Measurements from ENCODE around the gene GPR42. TPM values are rescaled to one million over a fixed set of nuclear protein-coding genes. Genes with fewer than 3 reads are reported as not detected.

GPR42 gene, protein sequence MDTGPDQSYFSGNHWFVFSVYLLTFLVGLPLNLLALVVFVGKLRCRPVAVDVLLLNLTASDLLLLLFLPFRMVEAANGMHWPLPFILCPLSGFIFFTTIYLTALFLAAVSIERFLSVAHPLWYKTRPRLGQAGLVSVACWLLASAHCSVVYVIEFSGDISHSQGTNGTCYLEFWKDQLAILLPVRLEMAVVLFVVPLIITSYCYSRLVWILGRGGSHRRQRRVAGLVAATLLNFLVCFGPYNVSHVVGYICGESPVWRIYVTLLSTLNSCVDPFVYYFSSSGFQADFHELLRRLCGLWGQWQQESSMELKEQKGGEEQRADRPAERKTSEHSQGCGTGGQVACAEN
- not detected in 2 replicates for total RNA-seq

DNA sequence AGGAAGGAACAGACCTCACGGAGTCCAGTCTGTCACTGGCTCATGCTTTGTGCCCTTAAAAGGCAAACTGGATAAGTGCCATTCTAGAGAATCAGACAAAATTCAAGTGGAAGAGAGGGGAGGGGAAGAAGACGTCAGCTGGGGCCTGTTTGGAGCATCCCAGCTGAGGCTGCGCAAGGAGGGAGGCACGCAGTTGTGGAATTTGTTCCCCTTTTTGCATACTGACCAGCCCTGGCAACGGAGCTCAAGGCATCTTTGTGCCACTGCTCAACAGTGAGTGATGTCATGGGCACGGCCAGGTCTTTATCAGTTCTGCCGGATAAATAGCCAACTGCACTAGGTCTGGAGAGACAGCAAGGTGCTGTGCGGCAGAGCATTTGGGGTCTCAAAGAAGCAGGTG, at the start of gene GPR42:
TSS of gene GPR42 (plus strand) at position 347 of the 400 bp plus-strand sequence. CDS start 292 bp downstream, outside the sequence.

DNA sequence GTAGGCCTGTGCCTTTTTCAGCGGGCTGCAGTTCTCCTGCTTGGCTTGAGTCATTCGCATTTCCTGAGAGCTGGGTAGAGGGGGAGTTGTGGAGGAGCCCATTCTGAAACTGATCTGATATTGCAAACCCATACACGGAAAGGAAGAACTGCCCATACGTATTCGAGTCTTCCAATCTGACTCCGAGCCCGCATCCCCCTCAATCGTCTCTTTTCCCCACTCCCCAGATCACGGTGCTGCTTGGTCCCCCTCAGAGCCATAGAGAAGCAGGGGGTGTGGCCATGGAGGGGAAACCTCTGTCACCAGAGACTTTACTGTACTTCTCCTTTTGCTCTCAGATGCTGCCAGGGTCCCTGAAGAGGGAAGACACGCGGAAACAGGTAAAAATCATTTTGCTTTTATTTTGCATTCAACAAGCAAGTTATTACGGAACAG, 42.0 kb upstream of the GPR42 start, which contains the start of gene CD22:
TSS of gene CD22 (plus strand) at position 337 of the 435 bp plus-strand sequence. CDS start 2,854 bp downstream, outside the sequence.

DNA sequence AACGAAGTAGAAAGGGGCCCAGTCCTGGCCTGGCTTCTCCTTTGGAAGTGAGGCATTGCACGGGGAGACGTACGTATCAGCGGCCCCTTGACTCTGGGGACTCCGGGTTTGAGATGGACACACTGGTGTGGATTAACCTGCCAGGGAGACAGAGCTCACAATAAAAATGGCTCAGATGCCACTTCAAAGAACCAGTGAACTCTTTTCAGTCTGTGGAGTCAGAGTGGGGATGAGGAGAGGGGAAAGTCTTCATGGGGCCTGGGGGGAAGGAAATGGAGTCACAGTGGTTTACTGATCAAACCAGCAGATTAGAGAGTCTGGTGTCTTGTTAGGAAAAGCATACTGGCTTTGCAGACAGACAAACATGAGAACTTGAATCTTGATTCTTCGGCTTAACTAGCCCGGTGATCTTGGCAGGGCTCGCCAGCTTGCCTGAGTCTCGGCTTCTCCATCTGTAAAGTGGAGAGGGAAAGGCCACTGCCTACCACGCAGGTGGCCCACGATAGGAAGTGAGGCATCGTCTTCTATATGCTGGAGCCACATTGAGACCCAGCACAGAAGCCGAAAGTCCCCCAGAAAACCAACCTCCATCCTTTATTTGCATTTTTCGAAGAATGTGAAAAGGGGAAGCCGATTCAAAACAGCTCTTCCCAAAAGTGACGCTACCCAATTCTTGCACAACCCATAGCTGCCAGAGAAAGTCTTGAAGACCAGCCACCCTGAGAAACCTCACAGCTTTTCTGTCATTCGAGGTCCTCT, 23.5 kb upstream of the GPR42 start, which contains the start of gene FFAR1:
TSS of gene FFAR1 (plus strand) at position 732 of the 759 bp plus-strand sequence. CDS start 3,650 bp downstream, outside the sequence.

DNA sequence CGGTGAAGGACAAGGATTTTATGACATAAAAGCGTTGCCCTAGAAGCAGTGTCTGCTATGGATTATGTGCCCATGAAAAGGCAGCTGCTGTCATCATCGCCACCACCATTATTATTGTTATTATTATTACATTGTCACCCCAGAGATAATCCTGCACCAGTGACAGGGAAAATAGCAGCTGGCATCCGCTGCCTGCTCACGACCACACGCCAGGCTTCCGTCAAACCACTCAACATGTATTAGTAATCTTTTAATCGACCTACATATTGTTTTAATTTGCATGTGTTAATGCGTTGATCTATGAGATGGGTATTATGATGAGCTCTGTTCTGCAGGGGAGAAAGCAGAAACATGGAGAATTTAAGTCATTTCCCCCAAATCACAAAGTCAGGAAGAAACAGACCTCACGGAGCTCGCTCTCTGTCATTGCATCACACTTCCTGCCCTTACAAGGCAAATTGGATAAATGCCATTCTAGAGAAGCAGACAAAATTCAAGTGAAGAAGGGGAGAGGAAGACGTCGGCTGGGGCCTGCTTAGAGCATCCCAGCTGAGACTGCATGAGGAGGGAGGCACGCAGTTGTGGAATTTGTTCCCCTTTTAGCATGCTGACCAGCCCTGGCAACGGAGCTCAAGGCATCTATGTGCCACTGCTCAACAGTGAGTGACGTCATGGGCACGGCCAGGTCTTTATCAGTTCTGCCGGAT, 12.8 kb upstream of the GPR42 start, which contains the start of gene FFAR3:
TSS of gene FFAR3 (plus strand) at position 594 of the 707 bp plus-strand sequence. CDS start 431 bp downstream, outside the sequence.

Other genes with a start within 250 kb of the GPR42 start
- gene LGI4, start 236.0 kb upstream of the GPR42 start, total RNA-seq = 0.05 and 0.37 TPM in 2 replicates
- 1.3 and 14.8 TPM in 2 replicates for gene FXYD1, start 232.2 kb upstream of the GPR42 start, total RNA-seq
- not detected in 2 replicates for gene FXYD7, start 227.8 kb upstream of the GPR42 start, total RNA-seq
- 61.2 and 76.9 TPM in 2 replicates for gene FXYD5, start 216.3 kb upstream of the GPR42 start, total RNA-seq
- gene FAM187B, start 142.3 kb upstream of the GPR42 start, total RNA-seq = not detected in 2 replicates
- 1.2 and 1.4 TPM in 2 replicates for gene LSR, start 122.1 kb upstream of the GPR42 start, total RNA-seq
- 65.7 and 71.7 TPM in 2 replicates for gene USF2, start 102.1 kb upstream of the GPR42 start, total RNA-seq
- gene HAMP, start 88.5 kb upstream of the GPR42 start, total RNA-seq = not detected in 2 replicates
- gene MAG, start 78.9 kb upstream of the GPR42 start, total RNA-seq = 0.34 and 2.9 TPM in 2 replicates
- gene CD22, start 41.9 kb upstream of the GPR42 start, total RNA-seq = 2.2 and 4.4 TPM in 2 replicates
- gene FFAR1, start 23.2 kb upstream of the GPR42 start, total RNA-seq = not detected in 2 replicates
- 0.19 TPM in 1 of 2 replicates, not detected in the other for gene FFAR3, start 12.6 kb upstream of the GPR42 start, total RNA-seq
- not detected in 2 replicates for gene FFAR2, start 77.2 kb downstream of the GPR42 start, total RNA-seq
- not detected in 2 replicates for gene KRTDAP, start 119.4 kb downstream of the GPR42 start, total RNA-seq
- gene DMKN, start 142.6 kb downstream of the GPR42 start, total RNA-seq = 9.1 and 10.6 TPM in 2 replicates
- gene SBSN, start 157.2 kb downstream of the GPR42 start, total RNA-seq = 22.7 and 28.3 TPM in 2 replicates
- gene GAPDHS, start 162.4 kb downstream of the GPR42 start, total RNA-seq = not detected in 2 replicates
- gene TMEM147, start 174.6 kb downstream of the GPR42 start, total RNA-seq = 60.7 and 79.1 TPM in 2 replicates
- not detected in 2 replicates for gene ATP4A, start 192.6 kb downstream of the GPR42 start, total RNA-seq
- gene PMIS2, start 215.1 kb downstream of the GPR42 start, total RNA-seq = not detected in 2 replicates
- gene HAUS5, start 241.7 kb downstream of the GPR42 start, total RNA-seq = 2.8 and 3.6 TPM in 2 replicates